Activated T-helper 2 cell treated with anti-CD3 and anti-CD28 coated beads, Interferon-gamma antibody, Interleukin-2, Interleukin-4, amounts not matched to agents 10 μg/mL and 5 μg/mL and 100 μg/mL, durations not matched to agents 14 hours and 24 hours and 36 hours (primary cell): ENCODE measurements around the gene MMP24OS. TPM values are rescaled to one million over a fixed set of nuclear protein-coding genes. Genes with fewer than 3 reads are reported as not detected.

ENCODE experiments used
- DNase-seq: peaks from one replicate; pipeline ENCODE4 v3.0.0; 2021; ENCODE audit warnings: low spot score
- H3K27ac Mint-ChIP-seq: one replicate; pipeline ENCODE4 v1.8.0; 2021; ENCODE audit warnings: mixed read lengths
- H3K27me3 Mint-ChIP-seq: one replicate; pipeline ENCODE4 v1.8.0; 2021; ENCODE audit warnings: low read depth, mixed read lengths
- H3K36me3 Mint-ChIP-seq: one replicate; pipeline ENCODE4 v1.8.0; 2021; ENCODE audit warnings: low read depth, mixed read lengths
- H3K4me1 Mint-ChIP-seq: one replicate; pipeline ENCODE4 v1.8.0; 2021; ENCODE audit warnings: low read depth, mixed read lengths
- H3K4me3 Mint-ChIP-seq: one replicate; pipeline ENCODE4 v1.8.0; 2021; ENCODE audit warnings: low read depth, mild to moderate bottlenecking, moderate library complexity, mixed read lengths
- H3K9me3 Mint-ChIP-seq: one replicate; pipeline ENCODE4 v1.8.0; 2021; ENCODE audit warnings: mixed read lengths
- intact Hi-C: fragments of 100-400 bp; cut with micrococcal nuclease; formaldehyde crosslinking; loops from one replicate; pipeline ENCODE4 v1.15.1; 2023
- total RNA-seq: library from RNA; stranded (reverse); gene quantifications from 2 replicates; pipeline ENCODE4 v1.2.3, GENCODE V29; 2022

Gene MMP24OS
- total RNA-seq, 1 donor from 2014 or later = 31.4 TPM

DNA sequence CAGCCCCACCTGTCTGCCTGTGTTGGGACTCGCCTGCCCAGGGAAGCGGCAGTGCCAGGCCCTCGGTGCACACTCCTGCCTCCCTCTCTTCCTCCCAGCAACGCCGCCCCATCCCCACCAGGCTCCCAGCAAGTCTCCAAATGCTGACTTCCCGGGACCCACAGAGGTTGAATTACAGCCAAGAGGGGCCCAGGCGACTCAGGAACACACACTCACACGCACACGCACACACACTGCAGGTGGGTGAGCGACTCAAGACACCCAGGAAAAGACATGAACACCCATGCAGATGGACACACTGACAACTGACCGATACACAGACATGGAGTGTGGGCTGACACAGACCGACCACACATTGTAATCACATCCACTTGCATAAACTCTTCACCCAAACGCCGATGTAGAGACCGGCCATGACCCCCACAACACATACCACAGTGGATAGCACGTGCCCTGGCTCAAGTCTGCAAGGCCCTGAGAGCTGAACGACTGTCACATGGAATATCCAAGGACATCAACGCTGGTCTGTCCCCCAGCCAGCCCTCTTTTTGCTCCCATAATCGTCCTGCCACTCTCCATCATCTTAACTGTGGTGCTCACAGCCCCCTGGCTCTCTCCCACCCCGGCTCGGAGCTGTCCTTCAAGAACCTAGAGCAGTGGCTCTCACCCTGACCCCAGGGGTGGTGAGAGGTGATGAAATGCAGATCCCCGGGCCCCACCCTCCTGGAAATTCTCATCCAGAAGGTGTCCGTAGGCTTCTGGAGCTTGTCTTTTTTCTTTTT is 14.8 kb upstream of the MMP24OS start:
- Mint-ChIP-seq H3K4me3 (no peak overlapping the region), H3K27me3 (no peaks in the 10 kb centered on the region), H3K4me1 (no peaks in the 10 kb centered on the region), H3K9me3 (no peaks in the 10 kb centered on the region), H3K36me3 (no peaks in the 10 kb centered on the region), H3K27ac (no peak overlapping the region)
- DNase-seq = no peak
- intact Hi-C loops = no loop called here

- no peaks in the 10 kb centered on the region for H3K9me3 Mint-ChIP-seq
- peak within 1 kb of the TSS; percentile 7 for H3K27ac Mint-ChIP-seq
- H3K27me3 Mint-ChIP-seq = no peaks in the 10 kb centered on the region
- no peaks in the 10 kb centered on the region for H3K36me3 Mint-ChIP-seq
- no peak for DNase-seq
- H3K4me3 Mint-ChIP-seq = no peak within 1 kb of the TSS
- intact Hi-C loops = no loop called here
- no peaks in the 10 kb centered on the region for H3K4me1 Mint-ChIP-seq
These were observed 14.0 kb upstream of the MMP24OS start, which contains the start of gene FAM83C for GRCh38 chr20:35291654-35292503. FAM83C (minus strand) TSS chr20:35292425; CDS start chr20:35292304, 121 bp downstream.

DNA sequence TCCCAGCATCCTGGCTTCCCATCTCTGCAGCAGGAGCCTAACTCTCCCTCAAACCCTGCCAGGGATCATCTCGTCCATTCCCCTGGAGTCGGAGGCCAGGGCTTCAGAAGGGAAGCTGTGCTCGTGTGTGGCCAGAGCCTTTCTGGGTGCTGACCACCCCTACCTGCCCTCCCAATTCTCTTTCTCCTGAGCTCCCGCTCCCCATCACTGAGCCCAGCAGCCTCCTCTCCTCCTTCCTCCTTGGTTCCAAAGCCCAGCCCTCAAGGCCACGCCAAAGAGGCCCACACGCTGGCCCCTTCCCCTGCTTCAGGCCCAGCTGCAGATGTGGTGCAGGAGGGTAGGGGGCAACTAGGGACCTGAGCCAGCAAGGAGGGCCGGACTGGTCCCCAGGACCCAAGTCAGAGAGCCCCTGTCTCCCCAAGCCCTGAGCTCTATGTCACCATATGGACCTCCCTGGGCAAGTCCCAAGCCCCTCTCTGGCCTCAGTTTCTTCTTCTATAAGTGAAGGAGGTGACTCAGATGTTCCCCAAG is 13.0 kb upstream of the MMP24OS start:
- Mint-ChIP-seq H3K36me3 (no peaks in the 10 kb centered on the region), H3K27me3 (no peaks in the 10 kb centered on the region), H3K27ac (no peak overlapping the region)

GRCh38 chr20:35290186-35290886 is 12.4 kb upstream of the MMP24OS start:
- H3K27me3 Mint-ChIP-seq = no peaks in the 10 kb centered on the region
- intact Hi-C loops = no loop called here
- H3K27ac Mint-ChIP-seq = no peak overlapping the region
- peaks cover 7% of the 10 kb centered on the region for H3K4me1 Mint-ChIP-seq
- H3K36me3 Mint-ChIP-seq = no peaks in the 10 kb centered on the region
- no peak overlapping the region for H3K4me3 Mint-ChIP-seq
- DNase-seq = no peak
- H3K9me3 Mint-ChIP-seq = no peaks in the 10 kb centered on the region

More for the DNA sequence above, 13.0 kb upstream of the MMP24OS start:
- H3K4me1 Mint-ChIP-seq = peaks cover 2% of the 10 kb centered on the region
- DNase-seq = no peak
- no peak overlapping the region for H3K4me3 Mint-ChIP-seq
- intact Hi-C loops = no loop called here
- no peaks in the 10 kb centered on the region for H3K9me3 Mint-ChIP-seq

GRCh38 chr20:35288325-35289060 is 10.6 kb upstream of the MMP24OS start:
- intact Hi-C loops = no loop called here
- H3K4me3 Mint-ChIP-seq = no peak overlapping the region

GRCh38 chr20:35287509-35288324 is 9.8 kb upstream of the MMP24OS start:
- Mint-ChIP-seq H3K27me3 (no peaks in the 10 kb centered on the region), H3K27ac (no peak overlapping the region), H3K4me3 (no peak overlapping the region), H3K9me3 (no peaks in the 10 kb centered on the region), H3K4me1 (peaks cover 18% of the 10 kb centered on the region), H3K36me3 (peaks cover 14% of the 10 kb centered on the region)
- DNase-seq = no peak
- intact Hi-C loops = no loop called here

More at GRCh38 chr20:35288325-35289060, 10.6 kb upstream of the MMP24OS start:
- no peak for DNase-seq
- Mint-ChIP-seq H3K27me3 (no peaks in the 10 kb centered on the region), H3K27ac (no peak overlapping the region), H3K9me3 (no peaks in the 10 kb centered on the region), H3K36me3 (peaks cover 11% of the 10 kb centered on the region), H3K4me1 (peaks cover 14% of the 10 kb centered on the region)

DNA sequence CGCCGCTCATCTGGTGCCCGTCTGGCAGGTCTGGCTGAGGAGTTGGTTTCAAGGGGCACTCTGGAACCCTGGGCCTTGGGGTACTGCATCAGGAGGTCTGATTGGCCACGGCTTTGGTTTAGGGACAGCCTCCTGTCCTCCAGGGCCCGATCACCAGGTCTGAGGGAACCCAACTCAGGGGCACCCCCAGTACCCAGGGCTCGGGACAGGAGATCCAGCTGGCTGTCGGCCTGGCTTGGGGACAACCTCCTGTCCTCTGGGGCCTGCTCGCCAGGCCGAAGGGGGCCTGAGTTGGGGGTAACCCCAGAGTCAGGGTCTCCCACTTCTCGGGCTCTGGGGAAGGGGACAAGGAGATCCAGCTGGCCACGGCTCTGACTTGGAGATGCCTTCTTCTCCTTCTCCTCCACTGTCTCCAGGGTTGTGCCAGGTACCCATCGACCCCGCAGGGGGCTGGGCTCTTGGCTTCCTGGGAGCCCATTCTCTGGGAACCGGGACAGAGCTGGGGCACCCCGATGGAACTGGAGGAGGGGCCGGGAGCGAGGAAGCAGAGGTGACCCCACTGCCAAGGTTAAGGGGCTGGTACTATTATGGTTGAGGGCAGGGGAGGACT is 9.1 kb upstream of the MMP24OS start:
- intact Hi-C loops = no loop called here
- Mint-ChIP-seq H3K27me3 (no peaks in the 10 kb centered on the region), H3K4me1 (peaks cover 22% of the 10 kb centered on the region), H3K4me3 (no peak overlapping the region), H3K9me3 (no peaks in the 10 kb centered on the region), H3K27ac (no peak overlapping the region), H3K36me3 (peaks cover 19% of the 10 kb centered on the region)
- DNase-seq = no peak

DNA sequence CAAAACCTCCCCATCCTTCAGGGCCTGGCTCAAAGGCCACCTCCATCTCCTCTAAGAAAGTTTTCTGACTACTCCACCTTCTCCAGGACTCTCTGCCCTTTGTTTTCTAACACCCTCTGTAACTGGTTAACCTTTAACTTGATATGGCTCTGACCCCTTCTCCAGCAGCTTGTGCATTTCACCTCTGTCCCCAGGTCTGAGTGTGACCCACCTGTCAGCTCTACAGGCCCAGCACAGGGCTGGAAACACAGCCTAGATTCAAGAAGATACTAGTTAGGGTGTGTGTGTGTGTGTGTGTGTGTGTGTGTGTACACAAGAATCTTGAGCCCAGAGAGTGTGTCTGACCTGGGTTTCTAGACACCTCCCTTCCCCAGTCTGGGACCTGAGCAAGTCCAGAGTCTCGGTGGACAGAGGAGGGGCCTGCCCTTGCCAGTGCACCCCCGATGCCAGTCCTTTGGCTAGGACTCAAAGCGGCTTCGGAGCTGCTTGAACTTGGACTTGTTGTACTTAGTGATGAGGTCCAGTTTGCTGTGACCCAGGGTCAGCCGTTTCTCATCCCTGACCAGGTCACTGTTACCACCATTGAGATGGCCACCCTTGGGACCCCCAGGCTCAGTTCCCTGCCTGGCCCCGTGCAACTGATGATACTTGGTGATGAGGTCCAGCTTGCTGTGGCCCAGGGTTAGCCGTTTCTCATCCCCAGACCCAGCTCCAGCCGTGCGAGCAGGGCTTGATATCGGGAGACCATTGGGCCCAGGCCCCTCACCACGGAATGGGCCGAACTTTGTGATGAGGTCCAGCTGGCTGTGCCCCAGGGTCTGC is 8.4 kb upstream of the MMP24OS start:
- Mint-ChIP-seq H3K9me3 (no peaks in the 10 kb centered on the region), H3K27me3 (no peaks in the 10 kb centered on the region), H3K27ac (peak overlapping the region; percentile 79), H3K4me1 (peaks cover 23% of the 10 kb centered on the region), H3K36me3 (peaks cover 20% of the 10 kb centered on the region), H3K4me3 (peak overlapping the region; percentile 84)
- no peak for DNase-seq
- intact Hi-C loops = no loop called here

DNA sequence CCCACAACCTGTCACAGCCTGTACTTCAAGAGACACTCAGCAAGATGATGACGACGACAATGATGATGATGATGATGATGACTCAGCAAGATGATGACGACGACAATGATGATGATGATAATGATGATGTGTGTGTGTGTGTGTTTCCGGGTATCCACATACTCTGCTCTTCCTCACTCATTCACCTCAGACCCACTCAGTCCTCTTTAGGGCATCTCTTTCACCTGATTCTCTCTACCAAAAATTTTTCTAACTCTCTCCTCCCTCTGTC is 7.8 kb upstream of the MMP24OS start:
- Mint-ChIP-seq H3K4me1 (peaks cover 23% of the 10 kb centered on the region), H3K9me3 (no peaks in the 10 kb centered on the region), H3K27ac (peak overlapping the region; percentile 79), H3K36me3 (peaks cover 21% of the 10 kb centered on the region), H3K4me3 (peak overlapping the region; percentile 84), H3K27me3 (no peaks in the 10 kb centered on the region)
- DNase-seq = no peak
- intact Hi-C loops = no loop called here

DNA sequence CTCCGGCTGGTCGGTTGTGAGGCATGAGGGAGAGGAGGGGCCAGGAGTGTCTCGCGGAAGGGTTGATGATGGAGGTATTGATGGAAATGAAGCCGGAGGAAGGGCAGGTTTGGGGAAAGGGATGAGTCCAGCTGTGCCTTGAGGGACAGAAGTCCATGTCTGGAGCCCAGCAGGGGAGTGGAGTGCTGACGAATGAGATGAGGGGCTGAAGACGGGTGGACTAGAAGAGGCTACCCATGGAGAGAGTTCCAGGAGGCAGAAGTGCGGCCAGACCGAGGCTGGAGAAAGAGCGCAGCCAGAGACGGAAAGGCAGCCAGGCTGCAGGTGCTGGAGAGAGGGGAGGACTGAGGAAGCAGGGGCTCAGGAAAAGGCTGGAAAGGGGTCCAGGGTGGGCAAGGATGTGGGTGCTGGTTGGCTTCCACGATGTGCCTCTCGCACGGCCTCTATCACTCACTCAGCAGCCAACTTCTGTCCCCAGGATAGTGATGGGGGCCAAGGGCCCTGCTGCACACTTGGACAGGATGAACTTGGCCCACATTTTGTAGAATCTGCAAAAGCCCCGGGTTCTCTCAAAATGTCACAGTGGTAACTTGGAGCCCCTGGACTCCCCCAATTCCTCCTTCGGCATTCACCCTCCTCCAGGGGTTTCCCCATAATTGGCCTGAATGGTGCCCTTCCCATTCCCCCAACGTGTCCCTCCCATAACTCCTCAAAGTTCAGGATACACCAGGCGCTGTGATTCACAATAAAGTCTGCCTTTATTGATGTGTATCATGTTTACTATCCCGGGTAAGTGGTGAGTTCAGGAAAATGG is 7.3 kb upstream of the MMP24OS start:
- Mint-ChIP-seq H3K9me3 (no peaks in the 10 kb centered on the region), H3K4me1 (peaks cover 23% of the 10 kb centered on the region), H3K27me3 (no peaks in the 10 kb centered on the region), H3K4me3 (peak overlapping the region; percentile 84), H3K36me3 (peaks cover 26% of the 10 kb centered on the region), H3K27ac (peak overlapping the region; percentile 80)
- DNase-seq = no peak
- intact Hi-C loops = no loop called here
